ENCODE data around the gene CALY.
"Not testable (repeated sequence)": the region's sequence is repeated elsewhere in the genome, so short reads cannot be mapped to it uniquely, and the experiment has no call there.

The CALY gene, protein sequence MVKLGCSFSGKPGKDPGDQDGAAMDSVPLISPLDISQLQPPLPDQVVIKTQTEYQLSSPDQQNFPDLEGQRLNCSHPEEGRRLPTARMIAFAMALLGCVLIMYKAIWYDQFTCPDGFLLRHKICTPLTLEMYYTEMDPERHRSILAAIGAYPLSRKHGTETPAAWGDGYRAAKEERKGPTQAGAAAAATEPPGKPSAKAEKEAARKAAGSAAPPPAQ

GRCh38 chr10:133336577-133337369, at the start of gene CALY:
Gene CALY (minus strand): TSS chr10:133336896. CDS start chr10:133328989, 7,907 bp downstream.
- no peak for DNase-seq (ENCODE audit: low read depth)

GRCh38 chr10:133385214-133385613, 48.5 kb upstream of the CALY start:
- no peak for DNase-seq (ENCODE audit: low read depth)

DNA sequence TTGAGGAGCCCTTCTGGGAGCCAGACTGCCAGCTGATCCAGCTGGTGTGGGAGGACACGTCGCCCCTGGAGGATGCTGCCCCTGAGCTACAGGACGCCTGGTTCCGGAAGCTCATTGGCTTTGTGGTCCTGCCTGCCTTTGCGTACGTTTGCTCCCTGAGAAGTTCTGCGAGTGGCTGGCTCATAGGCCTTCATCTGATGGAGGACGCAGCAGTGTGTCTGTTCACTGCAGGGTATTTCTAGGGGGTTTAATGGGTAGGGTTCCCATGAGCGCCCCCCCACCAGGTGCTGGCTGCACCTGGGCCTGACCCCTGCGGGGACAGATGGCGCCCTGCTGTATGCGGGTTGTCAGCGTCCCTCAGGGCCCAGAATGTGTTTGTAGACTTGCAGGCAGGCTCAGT, 47.4 kb upstream of the CALY start:
- DNase-seq (ENCODE audit: low read depth) = no peak

DNA sequence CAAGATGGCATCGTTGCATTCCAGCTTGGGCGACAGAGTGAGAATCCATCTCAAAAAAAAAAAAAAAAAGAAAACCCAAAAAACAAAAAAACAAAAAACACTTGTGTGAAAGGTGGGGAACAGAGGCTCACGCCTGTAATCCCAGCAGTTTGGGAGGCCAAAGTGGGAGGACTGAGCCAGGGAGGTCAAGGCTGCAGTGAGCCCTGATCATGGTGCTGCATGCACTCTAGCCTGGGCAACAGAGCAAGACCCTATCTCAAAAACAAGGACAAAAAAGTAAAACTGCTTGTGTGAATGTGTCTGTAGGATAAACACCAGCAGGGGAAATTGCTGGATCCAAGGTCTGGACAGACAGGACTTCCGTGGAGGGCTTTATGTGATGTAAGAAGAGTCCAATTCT, 46.9 kb upstream of the CALY start:
- no peak for DNase-seq (ENCODE audit: low read depth)

GRCh38 chr10:133381036-133381435, 44.3 kb upstream of the CALY start:
- DNase-seq (ENCODE audit: low read depth) = no peak

- DNase-seq (ENCODE audit: low read depth) = no peak
Measured at GRCh38 chr10:133379801-133380666, 43.3 kb upstream of the CALY start.

DNA sequence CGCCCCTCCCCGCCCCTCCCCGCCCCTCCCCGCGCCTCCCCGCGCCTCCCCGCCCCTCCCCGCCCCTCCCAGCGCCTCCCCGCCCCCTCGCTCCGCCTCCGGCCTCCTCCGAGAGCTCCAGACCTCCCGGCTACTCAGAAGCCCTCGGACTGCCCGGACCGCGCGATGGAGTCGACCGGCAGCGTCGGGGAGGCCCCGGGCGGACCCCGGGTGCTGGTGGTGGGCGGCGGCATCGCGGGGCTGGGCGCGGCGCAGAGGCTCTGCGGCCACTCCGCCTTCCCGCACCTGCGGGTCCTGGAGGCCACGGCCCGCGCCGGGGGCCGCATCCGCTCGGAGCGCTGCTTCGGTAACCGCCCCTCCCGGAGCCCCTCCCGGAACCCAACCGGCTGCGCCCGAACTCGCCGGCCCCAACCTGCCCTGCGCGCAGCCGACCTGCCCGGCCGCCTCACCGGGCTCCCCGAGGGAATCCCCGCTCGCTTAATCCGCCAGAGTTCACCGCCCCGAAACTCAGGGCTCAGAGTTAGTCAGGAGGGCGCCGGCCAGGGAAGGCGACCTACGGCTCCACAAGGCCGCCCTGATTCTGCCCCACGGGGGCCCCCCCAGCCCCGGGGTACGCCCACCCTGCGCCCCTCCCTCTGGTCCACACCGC, 42.6 kb upstream of the CALY start, which contains the start of gene PAOX:
TSS of gene PAOX (plus strand) at position 111 of the 649 bp plus-strand sequence. CDS start at position 166, 55 bp downstream.
- no peak for DNase-seq (ENCODE audit: low read depth)

DNA sequence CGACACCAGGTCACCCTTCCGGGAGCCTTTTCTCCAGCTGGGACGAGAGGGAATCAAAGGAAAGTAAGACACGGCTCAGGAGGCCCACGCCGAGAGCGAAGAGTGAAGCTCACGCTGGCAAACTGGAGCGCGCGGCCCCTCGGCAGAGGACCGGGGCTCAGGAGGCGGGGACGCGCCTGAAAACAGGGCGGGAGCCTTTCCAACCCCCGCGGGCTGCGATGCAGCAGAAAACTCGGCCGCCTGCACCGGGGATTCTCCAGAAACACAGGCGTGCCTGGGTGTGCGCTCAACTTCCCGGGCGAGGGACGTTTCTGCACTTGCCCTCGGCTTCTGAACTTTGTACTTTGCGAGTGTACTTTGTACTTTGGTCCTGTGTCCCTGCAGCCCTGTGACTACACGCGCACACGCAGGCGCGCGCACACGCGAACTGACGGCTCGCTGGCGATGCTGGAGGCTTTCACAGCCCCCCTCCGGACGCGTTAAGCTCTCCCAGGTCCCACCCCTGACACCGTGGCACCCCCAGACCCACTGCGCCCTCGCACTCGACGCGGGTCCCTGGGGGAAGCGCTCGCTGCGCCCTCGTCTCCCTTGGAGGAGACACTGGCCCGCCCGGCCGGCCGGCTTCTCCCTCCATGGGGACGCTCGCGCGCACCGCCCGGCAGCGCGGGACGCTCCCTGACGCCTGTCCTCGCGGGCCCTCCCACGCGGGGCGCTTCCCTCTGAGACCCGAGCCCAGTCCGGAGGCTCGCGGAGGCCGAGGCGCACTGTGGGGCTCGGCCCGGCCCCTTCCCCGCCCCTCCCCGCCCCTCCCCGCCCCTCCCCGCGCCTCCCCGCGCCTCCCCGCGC, 41.8 kb upstream of the CALY start:
- DNase-seq (ENCODE audit: low read depth) = no peak

DNA sequence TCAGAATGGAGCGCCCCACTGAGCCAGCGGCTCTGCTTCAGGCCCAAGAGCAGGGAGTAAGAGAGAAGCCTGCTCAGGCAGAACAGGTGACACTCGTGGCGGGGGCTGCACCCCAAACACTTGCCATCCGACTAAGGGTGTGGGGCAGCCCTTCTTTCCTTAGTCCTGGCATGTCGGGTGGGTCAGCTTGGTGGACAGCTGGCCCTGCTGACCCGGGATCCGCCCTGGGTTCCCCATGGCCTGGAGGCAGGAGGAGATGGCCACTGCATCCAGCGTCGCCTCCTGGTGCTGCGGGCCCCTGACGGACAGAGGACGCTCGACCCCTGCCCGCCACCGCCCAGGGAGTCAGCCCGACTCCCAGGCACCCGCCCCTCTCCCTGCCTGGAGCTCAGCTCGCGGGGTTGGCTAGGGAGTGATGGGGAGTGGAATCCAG, 41.1 kb upstream of the CALY start:
- DNase-seq (ENCODE audit: low read depth) = no peak

DNA sequence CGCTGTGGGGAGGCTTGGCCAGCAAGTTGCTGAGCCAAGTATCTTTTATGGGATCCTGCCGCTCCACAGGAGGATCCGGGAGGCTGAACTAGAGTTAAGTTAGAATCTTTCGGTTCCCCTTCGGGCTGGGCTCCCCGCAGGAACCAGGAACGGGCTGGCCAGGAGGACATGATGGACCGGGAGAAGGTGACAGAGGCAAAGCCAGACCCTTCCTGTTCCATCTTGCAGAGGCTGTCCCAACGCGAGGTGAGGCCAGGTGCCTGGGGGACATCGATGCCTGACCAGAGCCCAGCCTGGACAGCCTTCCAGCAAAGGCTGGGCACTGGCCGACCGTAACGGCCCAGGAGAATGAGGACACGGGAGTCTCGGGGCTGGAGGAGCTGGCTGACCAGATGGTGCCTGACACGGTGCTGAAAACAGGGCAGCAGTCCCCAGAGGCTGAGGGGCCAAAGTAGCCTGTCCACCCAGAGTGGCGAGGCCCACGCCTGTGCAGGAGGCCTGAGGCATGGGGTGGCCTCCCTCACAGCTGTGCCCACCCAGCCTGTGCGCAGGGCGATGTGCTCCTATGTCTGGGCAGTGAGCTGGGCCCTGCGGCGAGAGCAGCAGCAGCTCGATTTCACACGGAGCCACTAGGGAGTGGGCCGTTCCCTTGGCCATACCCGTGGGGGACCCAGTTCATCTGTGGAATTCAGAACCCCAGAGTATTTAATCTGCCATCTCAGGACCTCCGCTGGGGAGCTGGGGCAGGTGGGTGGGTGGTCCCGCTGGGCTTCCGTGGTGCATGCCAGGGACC, 40.5 kb upstream of the CALY start:
- DNase-seq (ENCODE audit: low read depth) = no peak

- not testable (repeated sequence) for DNase-seq (ENCODE audit: low read depth)
Measured at GRCh38 chr10:133376183-133376582, 39.5 kb upstream of the CALY start.

DNA sequence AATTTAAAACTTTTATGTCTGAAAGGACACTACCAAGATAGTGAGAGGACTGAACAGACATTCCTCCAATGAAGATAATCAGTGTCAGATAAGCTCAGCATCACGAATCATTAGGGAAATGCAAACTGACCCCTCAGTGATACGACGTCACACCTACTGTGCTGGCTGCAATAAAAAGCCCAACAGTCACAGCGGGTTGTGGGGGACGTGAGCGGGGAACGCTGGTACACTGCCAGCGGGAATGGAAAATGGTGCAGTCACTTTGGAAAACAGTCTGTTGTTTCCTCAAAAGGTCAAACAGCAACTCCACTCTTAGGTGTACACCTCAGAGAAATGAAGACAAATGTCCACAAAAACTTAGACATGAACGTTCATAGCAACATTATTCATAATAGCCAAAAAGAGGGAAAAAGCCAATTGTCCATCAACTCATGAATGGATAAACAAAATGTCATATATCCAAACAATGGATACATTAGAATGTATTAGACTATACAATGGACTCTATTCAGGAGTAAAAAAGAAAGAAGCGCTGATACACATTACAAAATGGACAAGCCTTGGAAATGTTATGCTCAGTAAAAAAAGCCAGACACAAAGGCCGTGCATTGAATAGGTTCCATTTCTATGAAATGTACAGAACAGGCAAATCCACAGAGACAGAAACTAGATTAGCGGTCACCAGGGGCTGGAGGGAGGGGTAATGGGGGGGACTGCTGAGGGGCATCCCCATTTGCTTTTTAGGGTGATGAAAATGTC, 38.8 kb upstream of the CALY start:
- no peak for DNase-seq (ENCODE audit: low read depth)

DNA sequence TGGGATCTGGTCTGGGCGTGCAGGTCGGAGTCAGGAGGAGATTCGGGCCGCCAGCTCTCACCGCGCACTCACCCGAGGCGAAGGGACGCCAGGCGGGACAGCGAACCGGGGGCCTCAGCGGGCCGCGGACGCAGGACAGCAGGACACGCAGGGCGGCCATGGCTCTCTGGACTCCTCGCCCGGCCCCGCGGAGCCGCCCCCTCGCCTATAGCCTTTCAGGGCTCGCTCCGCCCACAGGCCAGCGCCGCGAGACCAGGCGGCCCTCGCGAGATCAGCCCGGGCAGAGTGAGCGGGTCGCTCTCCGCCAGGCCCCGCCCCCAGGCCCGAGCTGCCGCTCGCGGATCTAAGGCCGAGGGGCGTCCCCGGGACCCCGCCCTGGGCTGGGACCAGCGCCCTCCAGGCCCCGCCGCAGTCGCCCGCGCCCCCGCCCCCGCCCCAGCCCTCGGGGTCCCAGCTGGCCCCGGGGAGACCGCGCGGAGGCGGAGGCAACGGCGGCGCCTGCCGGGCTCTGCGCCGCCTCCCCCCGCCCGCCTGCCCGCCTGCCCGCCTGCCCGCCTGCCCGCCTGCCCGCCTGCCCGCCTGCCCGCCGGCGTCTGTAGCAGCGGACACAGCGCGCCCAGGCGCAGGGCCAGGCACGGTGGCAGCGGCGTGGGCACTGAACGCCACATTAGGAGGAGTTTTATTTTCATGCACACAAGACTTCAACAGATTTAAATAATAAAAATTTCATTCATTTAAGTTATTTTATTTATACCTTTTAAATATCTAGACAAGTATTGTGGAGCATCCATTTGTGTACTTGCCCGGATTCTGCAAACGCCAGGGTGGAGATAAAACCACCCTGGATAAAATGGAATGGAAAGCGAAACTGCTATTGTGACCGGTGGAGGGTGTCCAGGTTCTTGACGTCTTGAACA, 36.7 kb upstream of the CALY start, which contains the start of gene ECHS1:
TSS of gene ECHS1 (minus strand) at position 181 of the 917 bp plus-strand sequence. CDS start at position 160, 21 bp downstream.
- peak; percentile 49 for DNase-seq (ENCODE audit: low read depth)

- DNase-seq (ENCODE audit: low read depth) = no peak
Measured at GRCh38 chr10:133372507-133372906, 35.8 kb upstream of the CALY start.

DNA sequence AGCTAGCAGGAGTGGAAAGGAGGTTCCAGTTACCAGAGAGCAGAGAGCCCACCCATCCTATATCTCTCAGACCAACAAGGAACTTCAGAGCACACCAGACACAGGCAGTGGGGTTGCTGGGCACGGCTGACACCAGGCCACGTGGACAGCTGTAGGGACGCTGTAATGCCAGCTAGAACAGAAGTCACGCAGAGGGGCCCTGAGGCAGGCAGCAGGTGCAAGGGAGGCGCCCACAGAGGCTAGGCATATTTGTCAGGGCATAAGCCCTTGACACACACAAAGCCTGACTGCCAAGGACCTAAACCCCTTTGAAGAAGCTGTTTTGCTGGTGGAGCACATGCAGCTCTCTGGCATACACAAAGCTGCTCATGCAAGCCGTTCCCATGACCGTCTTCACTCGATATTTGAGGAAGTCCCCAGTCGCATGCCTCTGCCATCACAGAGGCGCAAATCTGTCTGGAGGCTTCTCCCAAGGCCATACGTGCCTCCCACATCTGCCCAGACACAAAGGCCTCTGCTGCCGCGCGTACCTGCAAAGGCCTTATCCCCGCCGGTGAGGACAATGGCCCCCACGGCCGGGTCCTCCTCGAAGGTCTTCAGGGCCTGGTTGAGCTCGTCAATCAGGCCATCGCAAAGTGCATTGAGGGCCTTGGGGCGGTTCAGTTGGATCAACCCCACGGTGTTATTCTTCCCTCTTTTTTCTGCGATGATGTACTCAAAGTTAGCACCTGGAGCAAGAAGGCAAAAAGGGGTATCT, 33.5 kb upstream of the CALY start:
- DNase-seq (ENCODE audit: low read depth) = no peak

DNA sequence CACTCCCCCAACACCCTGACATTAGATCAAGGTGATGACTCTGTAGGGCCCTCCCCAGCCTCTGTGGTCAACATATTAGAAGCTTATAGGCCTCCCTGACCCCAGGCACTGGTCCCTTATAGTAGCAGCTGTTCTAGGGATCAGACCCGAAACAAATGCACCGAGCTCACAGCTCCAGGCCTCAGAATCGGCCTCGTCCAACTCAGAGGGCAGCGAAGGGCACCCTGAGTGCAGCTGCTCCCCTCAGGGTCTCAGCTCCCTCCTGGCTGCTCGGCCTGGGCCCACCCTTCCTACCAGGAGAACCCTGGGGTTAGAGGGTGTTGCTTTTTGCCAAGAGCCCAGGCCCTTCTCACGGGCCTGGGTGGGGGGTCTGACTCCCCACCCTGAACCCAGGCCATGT, 31.5 kb upstream of the CALY start:
- DNase-seq (ENCODE audit: low read depth) = no peak

GRCh38 chr10:133367461-133367860, 30.8 kb upstream of the CALY start:
- not testable (repeated sequence) for DNase-seq (ENCODE audit: low read depth)

All from non-pigmented ciliary epithelial cell (primary cell).